ENCODE measurements around the gene SLC33A1.

Gene SLC33A1

GRCh38 chr3:155809181-155809580 is 45.0 kb downstream of the SLC33A1 start:
- H2AFZ ChIP-seq (ENCODE audit: low read depth): no peak overlapping the region
- H3K27me3 ChIP-seq (ENCODE audit: insufficient read depth, low read depth): no peaks in the 10 kb centered on the region
- no peaks in the 10 kb centered on the region for H3K36me3 ChIP-seq (ENCODE audit: insufficient read depth)
- no peak overlapping the region for H3K9ac ChIP-seq
- H4K20me1 ChIP-seq (ENCODE audit: insufficient read depth): no peaks in the 10 kb centered on the region
- no peak overlapping the region for H3K27ac ChIP-seq
- no peak for TF ChIP-seq CTCF (conservative IDR thresholded peaks at IDR 0.05; ENCODE audit: low read depth, low read length)
- no peak overlapping the region for H3K4me3 ChIP-seq (IDR thresholded peaks at IDR 0.05; ENCODE audit: insufficient read depth, low read depth, low read length)
- H3K79me2 ChIP-seq (ENCODE audit: insufficient read depth, low read depth): no peaks in the 10 kb centered on the region
- H3K4me1 ChIP-seq (ENCODE audit: low read depth, poor library complexity, severe bottlenecking): peaks cover 11% of the 10 kb centered on the region
- H3K4me2 ChIP-seq: no peak overlapping the region

GRCh38 chr3:155807823-155808222 is 46.4 kb downstream of the SLC33A1 start:
- Histone ChIP-seq H2AFZ (ENCODE audit: low read depth) (no peak overlapping the region), H3K27ac (no peak overlapping the region), H3K79me2 (ENCODE audit: insufficient read depth, low read depth) (no peaks in the 10 kb centered on the region), H4K20me1 (ENCODE audit: insufficient read depth) (no peaks in the 10 kb centered on the region), H3K9ac (no peak overlapping the region), H3K4me3 (IDR thresholded peaks at IDR 0.05; ENCODE audit: insufficient read depth, low read depth, low read length) (no peak overlapping the region), H3K4me1 (ENCODE audit: low read depth, poor library complexity, severe bottlenecking) (peaks cover 11% of the 10 kb centered on the region), H3K4me2 (no peak overlapping the region), H3K27me3 (ENCODE audit: insufficient read depth, low read depth) (no peaks in the 10 kb centered on the region), H3K36me3 (ENCODE audit: insufficient read depth) (no peaks in the 10 kb centered on the region)
- TF ChIP-seq CTCF (conservative IDR thresholded peaks at IDR 0.05; ENCODE audit: low read depth, low read length): no peak

GRCh38 chr3:155805802-155806618 is 48.2 kb downstream of the SLC33A1 start, which contains the start of gene C3orf33:
C3orf33 (minus strand) TSS chr3:155806278; CDS start chr3:155806252, 26 bp downstream.
- peak within 1 kb of the TSS; percentile 97 for H2AFZ ChIP-seq (ENCODE audit: low read depth)
- H3K27me3 ChIP-seq (ENCODE audit: insufficient read depth, low read depth): no peaks in the 10 kb centered on the region
- H3K4me1 ChIP-seq (ENCODE audit: low read depth, poor library complexity, severe bottlenecking): peaks cover 16% of the 10 kb centered on the region
- H3K36me3 ChIP-seq (ENCODE audit: insufficient read depth): no peaks in the 10 kb centered on the region
- no peaks in the 10 kb centered on the region for H3K79me2 ChIP-seq (ENCODE audit: insufficient read depth, low read depth)
- H3K4me3 ChIP-seq (IDR thresholded peaks at IDR 0.05; ENCODE audit: insufficient read depth, low read depth, low read length): peak within 1 kb of the TSS; percentile 87
- H3K4me2 ChIP-seq: peak within 1 kb of the TSS; percentile 69
- H4K20me1 ChIP-seq (ENCODE audit: insufficient read depth): no peaks in the 10 kb centered on the region
- peak within 1 kb of the TSS; percentile 92 for H3K9ac ChIP-seq
- peak within 1 kb of the TSS; percentile 54 for H3K27ac ChIP-seq
- peak; percentile 80 for TF ChIP-seq CTCF (conservative IDR thresholded peaks at IDR 0.05; ENCODE audit: low read depth, low read length)

GRCh38 chr3:155805204-155805801 is 48.9 kb downstream of the SLC33A1 start:
- Histone ChIP-seq H3K4me1 (ENCODE audit: low read depth, poor library complexity, severe bottlenecking) (peaks cover 23% of the 10 kb centered on the region), H3K27me3 (ENCODE audit: insufficient read depth, low read depth) (no peaks in the 10 kb centered on the region), H2AFZ (ENCODE audit: low read depth) (peak overlapping the region; percentile 97), H3K79me2 (ENCODE audit: insufficient read depth, low read depth) (no peaks in the 10 kb centered on the region), H4K20me1 (ENCODE audit: insufficient read depth) (no peaks in the 10 kb centered on the region), H3K4me3 (IDR thresholded peaks at IDR 0.05; ENCODE audit: insufficient read depth, low read depth, low read length) (no peak overlapping the region), H3K9ac (peak overlapping the region; percentile 92; the same call in 1 of the 2 replicates), H3K4me2 (peak overlapping the region; percentile 69; the same call in 1 of the 2 replicates), H3K27ac (no peak overlapping the region), H3K36me3 (ENCODE audit: insufficient read depth) (no peaks in the 10 kb centered on the region)
- no peak for TF ChIP-seq CTCF (conservative IDR thresholded peaks at IDR 0.05; ENCODE audit: low read depth, low read length)

Measured in KMS-11 (cell line).